Brain pericyte (primary cell): Measurements from ENCODE around the gene MELTF.
"Not testable (repeated sequence)": the region's sequence is repeated elsewhere in the genome, so short reads cannot be mapped to it uniquely, and the experiment has no call there.

Source experiments
- DNase-seq: peaks from one replicate; pipeline ENCODE4 v3.0.0-alpha.2; 2012; ENCODE audit warnings: low read depth, low spot score

Gene MELTF

DNA sequence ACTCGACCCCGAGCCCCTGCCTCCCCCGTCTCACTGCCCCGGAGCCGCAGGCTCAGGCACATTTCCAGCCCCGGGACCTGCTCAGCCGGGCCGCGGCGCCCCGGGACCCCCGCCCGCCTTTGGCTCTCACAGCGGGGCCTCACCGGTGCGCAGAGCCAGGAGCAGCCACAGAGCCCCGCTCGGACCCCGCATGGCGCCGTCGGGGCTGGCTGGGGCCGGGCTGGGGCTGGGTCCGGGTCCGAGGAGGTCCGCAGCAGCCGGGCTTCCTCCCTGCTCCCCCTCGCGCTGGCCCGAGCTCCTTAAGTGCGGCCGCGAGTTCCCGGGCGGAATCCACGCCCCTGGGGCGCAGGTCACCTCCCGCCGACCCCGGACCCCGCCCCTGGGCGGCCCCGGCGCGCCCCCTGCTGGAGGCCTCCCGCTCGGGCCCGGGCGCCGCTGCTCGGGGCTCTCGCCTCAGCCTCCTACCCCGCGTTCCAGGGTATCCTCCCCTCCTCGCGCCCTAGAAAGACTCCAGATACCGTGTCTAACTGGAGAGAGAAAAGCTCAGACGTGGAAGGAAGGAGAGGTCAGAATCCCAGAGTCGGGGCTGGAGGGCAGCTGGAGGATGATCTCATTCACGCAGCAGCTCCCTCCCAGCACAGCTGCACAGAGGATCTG lies at the start of gene MELTF:
MELTF (minus strand) TSS at position 307 of the 657 bp plus-strand sequence; CDS start at position 192, 115 bp downstream.
- no peak for DNase-seq

GRCh38 chr3:197076415-197076814 lies 46.8 kb upstream of the MELTF start:
- no peak for DNase-seq

GRCh38 chr3:197068077-197068476 lies 38.5 kb upstream of the MELTF start:
- DNase-seq = no peak

DNA sequence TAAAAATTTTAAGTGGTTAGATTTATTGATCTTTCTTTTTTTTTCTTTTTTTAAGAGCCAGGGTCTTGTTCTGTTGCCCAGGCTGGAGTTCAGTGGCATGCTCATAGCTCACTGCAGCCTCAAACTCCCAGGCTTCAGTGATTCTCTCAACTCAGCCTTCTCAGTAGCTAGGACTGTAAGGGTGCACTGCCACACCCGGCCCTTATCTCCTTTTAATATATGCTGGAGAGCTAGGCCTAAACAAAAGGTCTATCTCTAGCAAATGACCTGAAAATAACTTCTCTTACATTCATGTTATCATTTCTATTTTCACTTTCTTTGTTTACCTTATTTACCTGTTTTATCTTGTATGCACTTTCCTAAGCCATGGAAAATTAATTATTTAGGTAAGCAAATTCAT lies 35.2 kb upstream of the MELTF start:
- DNase-seq = no peak

GRCh38 chr3:197062446-197062845 lies 32.8 kb upstream of the MELTF start:
- DNase-seq = no peak

DNA sequence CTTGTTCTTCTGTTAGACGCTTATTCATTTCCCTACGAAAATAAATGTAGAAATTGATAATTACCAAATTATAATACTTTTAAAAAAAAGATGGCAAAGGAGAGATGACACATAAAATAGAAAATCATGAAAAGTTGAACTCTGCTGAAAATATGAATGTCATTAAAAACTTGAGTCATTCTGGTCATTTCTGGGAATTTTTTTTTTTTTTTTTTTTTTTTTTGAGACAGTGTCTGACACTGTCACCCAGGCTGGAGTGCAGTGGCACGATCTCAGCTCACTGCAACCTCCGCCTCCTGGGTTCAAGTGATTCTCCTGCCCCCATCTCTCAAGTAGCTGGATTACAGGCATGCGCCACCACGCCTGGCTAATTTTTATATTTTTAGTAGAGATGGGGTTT lies 22.0 kb upstream of the MELTF start:
- DNase-seq = not testable (repeated sequence)

GRCh38 chr3:197050511-197050910 lies 20.9 kb upstream of the MELTF start:
- no peak for DNase-seq

DNA sequence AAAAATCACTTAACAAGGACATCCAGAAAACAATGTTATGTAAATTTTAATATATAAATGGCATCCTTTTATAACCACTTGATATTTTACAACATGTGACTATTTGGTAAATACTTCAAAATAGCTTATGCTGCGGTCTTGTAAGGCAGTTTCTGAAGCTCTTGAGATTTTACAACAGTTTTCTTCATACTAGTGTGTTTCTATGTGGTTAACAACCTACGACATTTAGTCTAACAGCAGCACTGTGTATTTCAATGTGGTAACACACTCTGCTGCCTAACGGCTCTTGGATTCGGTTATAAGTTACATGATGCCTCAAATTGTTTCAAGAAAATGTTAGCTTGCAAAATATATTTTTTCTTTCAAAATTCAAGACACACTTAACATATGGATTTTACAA lies 12.9 kb upstream of the MELTF start:
- DNase-seq = no peak

DNA sequence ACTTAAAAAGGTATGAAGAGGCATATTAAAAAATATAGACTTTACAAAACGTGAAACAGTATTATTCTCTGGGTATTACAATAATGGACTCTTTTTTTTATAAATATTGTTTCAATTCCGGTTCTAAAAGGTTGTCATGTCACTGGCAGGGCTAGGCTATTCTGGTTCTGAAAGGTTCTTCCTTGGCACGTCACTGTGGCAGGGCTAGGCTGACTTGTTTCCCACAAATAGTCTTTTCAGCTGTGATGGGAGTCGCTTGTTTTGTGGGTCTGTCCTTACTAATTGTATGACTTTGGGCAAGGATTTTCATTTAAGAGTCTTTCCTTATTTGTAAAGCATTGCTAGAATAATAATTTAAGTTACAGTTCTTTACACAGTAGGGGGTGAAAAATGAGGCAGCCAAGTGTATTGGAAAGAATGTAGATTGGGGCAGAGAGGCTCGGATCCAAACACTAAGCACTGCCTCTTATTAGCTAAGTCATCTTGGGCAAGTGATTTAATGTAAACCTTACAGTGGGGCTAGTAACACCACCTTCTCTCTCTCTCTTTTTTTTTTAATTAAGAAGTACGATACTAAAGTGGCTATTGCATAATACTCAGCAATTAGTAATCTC lies 12.4 kb upstream of the MELTF start:
- DNase-seq = no peak

GRCh38 chr3:197040658-197041057 lies 11.0 kb upstream of the MELTF start:
- no peak for DNase-seq

DNA sequence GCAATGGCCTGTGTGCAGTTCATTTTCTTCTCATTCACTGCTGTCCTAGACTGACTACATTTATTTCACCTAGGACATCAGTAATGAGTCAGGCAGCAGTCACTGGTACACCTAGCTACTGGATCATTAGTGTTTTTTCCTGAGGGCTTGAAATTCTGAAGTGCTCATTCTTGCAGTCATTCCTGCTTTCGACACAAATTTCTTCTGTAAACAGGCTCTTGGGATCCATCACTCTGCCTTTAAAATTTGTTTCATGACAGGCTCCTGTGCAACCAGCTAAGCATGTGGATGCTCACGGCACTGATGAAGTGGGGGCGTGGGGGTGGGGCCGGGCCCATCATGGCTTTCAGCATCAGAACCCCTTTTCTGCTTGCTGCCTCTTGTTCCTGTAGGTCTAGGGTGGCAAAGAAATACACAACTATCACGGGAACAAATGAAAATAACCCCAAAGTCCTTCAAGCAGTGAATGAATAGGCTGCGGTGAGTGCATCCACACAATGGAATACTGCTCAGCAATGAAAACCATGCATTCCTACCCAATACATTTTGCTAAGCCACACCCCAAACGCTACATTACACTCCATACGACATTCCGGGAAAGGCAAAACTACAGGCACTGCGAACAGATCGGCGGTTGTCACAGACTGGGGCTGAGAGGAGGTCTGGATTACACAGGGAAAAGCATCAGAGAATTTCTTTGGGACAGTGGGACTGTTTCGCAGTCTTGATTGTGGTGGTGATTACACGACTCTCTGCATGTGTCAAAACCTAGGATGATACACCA lies 9.3 kb upstream of the MELTF start:
- DNase-seq = no peak

- DNase-seq = no peak
These were observed 6.0 kb upstream of the MELTF start for GRCh38 chr3:197035577-197035976.

- DNase-seq = not testable (repeated sequence)
These were observed 5.2 kb upstream of the MELTF start for GRCh38 chr3:197034778-197035177.

DNA sequence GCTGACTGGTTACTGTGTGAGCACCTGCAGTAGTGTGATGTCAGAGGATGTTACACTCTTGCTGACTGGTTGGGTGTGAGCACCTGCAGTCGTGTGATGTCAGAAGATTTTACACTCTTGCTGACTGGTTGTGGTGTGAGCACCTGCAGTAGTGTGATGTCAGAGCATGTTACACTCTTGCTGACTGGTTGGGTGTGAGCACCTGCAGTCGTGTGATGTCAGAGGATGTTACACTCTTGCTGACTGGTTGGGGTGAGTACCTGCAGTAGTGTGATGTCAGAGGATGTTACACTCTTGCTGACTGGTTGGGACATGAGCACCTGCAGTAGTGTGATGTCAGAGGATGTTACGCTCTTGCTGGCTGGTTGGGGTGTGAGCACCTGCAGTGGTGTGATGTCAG lies 4.1 kb upstream of the MELTF start:
- DNase-seq = not testable (repeated sequence)

DNA sequence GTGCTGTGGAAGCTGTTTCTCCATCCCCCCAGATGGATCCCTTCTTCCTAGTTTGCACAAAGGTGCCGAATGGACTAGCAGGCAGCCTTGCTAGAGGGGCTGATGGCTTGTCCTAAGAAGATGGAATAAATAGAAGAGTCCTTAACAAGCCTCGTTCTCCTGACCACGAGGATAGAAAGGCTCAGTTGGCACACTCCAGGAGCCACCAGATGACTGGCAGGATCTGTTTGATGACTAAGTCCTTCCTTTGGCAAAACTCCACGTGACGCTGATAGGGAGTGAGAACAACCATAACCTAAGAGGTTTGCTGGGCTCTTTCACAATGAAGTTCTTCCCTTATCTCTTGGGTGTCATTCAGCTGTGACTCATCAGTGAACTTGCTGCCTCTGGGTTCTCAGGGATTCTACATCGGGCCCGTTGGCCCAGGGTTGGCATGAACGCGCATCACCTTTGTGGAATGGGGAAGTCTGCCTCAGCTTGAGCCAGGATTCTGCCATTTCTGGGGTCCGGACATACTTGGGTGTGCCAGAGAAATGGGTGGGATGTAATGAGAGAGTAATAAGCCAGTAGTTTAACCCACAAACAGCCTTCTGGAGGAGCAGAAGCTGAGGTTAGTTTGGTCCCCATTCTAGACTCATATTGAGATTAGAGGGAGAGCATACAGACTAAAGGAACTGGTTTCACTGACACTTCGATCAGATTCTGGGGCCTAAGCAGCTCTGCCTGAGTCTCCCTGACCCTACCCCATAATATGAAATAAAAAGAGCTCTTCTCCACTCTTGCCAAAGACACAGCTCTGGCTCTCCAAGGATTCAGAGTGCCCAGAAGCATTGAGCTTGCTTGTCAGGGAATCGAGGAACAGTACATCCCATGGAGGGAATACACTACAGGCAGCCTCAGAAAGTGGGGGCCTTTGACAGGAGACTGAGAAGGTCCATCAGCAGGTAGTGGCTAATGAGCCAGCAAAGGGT lies 2.0 kb upstream of the MELTF start:
- DNase-seq = peak; percentile 49

GRCh38 chr3:197030379-197031314 lies 1.0 kb upstream of the MELTF start:
- DNase-seq = no peak

GRCh38 chr3:197028728-197029510 lies 698 bp downstream of the MELTF start:
- no peak for DNase-seq

DNA sequence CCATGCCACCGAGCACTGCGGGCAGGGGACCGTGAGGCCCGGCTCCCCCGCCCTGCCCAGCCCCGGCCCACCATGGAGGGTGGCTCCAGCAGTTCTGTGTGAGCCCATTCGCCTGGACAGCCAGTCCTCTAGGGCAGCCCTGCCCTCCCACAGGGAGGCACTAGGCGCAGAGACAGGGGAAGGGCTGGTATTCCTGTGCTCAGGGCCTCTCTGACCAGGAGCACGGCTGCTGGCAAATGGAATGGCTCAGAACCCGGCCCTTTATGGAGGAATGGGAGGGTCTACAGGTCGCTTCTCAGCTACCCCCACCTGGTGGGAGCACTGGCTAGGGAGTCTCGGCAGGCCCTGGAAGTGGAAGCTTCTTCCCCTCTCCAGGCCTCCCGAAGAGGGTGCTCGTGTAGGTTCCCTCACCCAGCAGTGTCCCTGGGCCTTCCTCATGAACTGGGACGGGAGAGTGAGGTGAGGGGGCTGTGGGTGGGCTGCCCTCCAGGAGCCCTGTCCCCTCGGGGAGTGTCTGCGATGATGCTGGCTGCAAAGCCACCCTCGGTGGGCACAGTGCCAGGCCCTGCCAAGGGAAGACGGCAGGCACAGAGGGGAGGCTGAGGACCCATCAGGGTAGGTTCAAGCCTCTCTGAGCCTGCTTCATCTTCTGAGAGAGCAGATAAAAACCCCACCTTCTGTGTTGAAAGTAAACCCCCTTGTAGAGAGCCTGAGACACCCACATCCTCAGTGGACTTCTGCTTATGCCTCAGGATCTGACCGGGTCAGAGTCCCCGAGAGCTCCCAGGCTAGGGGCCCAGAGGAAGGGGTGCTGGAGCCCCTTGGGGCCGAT lies 1.5 kb downstream of the MELTF start:
- no peak for DNase-seq
